GM12878 (cell line): ENCODE measurements around the gene SURF4. TPM values are rescaled to one million over a fixed set of nuclear protein-coding genes. Genes with fewer than 3 reads are reported as not detected.

Experiments
- ATAC-seq: fragments of 200-7000 bp; cut with Tn5 transposase; 3 replicates; pipeline ENCODE4 v1.9.1; 2020; ENCODE audit warnings: mild to moderate bottlenecking, moderate library complexity
- BruUV-seq: library from RNA; stranded (reverse); fragments of 400-500 nt; replicated peaks from 2 replicates; lab custom pipeline; 2021; lab: Mats Ljungman, UMichigan
- CTCF ChIA-PET: fragments of 300-600 bp; sonication (Branson Sonifier 250); formaldehyde crosslinking; extraction: SDS; loops from one replicate; lab custom pipeline; 2021; ENCODE audit warnings: inconsistent platforms; lab: Yijun Ruan, JAX
- POLR2A ChIA-PET: fragments of 350-600 bp; formaldehyde crosslinking; extraction: SDS; loops from one replicate; lab custom pipeline; 2021; ENCODE audit warnings: inconsistent platforms; lab: Charles Lee
- RAD21 ChIA-PET: fragments of 300-600 bp; sonication (Branson Sonifier 250); formaldehyde crosslinking; loops from one replicate; lab custom pipeline; 2023; ENCODE audit warnings: antibody characterized with exemption; ENCODE audit not compliant: unreplicated experiment; lab: Charles Lee
- SMC1A ChIA-PET: fragments of 300-600 bp; sonication (Branson Sonifier 250); formaldehyde crosslinking; loops from one replicate; lab custom pipeline; 2023; ENCODE audit not compliant: unreplicated experiment, uncharacterized antibody; lab: Charles Lee
- DNase-seq: peaks from one replicate; pipeline ENCODE4 v3.0.0-alpha.2; 2011; ENCODE audit warnings: low read depth, low spot score
- FAIRE-seq: peaks from 3 replicates; lab custom pipeline; 2011; peaks lifted over from hg19 to GRCh38; lab: Jason Lieb, UNC
- H2AFZ ChIP-seq: 2 replicates; pipeline ENCODE4 v1.6.0; 2011; ENCODE audit warnings: low read depth, low read length, control low read depth; ENCODE audit not compliant: control insufficient read depth
- H3K27ac ChIP-seq: 2 replicates; pipeline ENCODE4 v1.5.1; 2011; ENCODE audit warnings: control low read depth; ENCODE audit not compliant: control insufficient read depth, insufficient read depth
- H3K27me3 ChIP-seq, 2 experiments: replicated peaks in 1 of 2; 2 replicates each; pipeline versions ENCODE4 v1.6.0 to v1.6.1; 2011; ENCODE audit warnings: low read length in 1 of 2; ENCODE audit not compliant: control insufficient read depth in 2 of 2, insufficient read depth in 2 of 2
- H3K36me3 ChIP-seq, 2 experiments: 2 replicates each; pipeline ENCODE4 v1.5.1; 2011; ENCODE audit warnings: low read length in 1 of 2; ENCODE audit not compliant: control insufficient read depth in 2 of 2, insufficient read depth in 2 of 2
- H3K4me1 ChIP-seq: 2 replicates; pipeline ENCODE4 v1.6.1; 2011; ENCODE audit warnings: mild to moderate bottlenecking, low read length, moderate library complexity, mixed read lengths; ENCODE audit not compliant: control insufficient read depth, insufficient read depth
- H3K4me2 ChIP-seq: 2 replicates; pipeline ENCODE4 v1.6.0; 2011; ENCODE audit warnings: control low read depth; ENCODE audit not compliant: control insufficient read depth, insufficient read depth
- H3K4me3 ChIP-seq: fragments of 200-600 bp; sonication (generic); 2 replicates; pipeline ENCODE4 v1.5.1; 2016
- H3K79me2 ChIP-seq: 2 replicates; pipeline ENCODE4 v1.6.0; 2011; ENCODE audit warnings: low read length; ENCODE audit not compliant: control insufficient read depth, insufficient read depth
- H3K9ac ChIP-seq: 2 replicates; pipeline ENCODE4 v1.8.0; 2011; ENCODE audit warnings: low read length, control low read depth, mixed read lengths; ENCODE audit not compliant: control insufficient read depth, insufficient read depth
- H3K9me3 ChIP-seq: replicated peaks from 3 replicates; pipeline ENCODE4 v1.5.1; 2011; ENCODE audit warnings: mild to moderate bottlenecking, low read length; ENCODE audit not compliant: control insufficient read depth, insufficient read depth
- H4K20me1 ChIP-seq: 2 replicates; pipeline ENCODE4 v1.6.0; 2011; ENCODE audit not compliant: control insufficient read depth, insufficient read depth
- BACH1 ChIP-seq: fragments of 450-650 bp; IDR thresholded peaks from 2 replicates; pipeline ENCODE4 v1.6.1; 2017; ENCODE audit warnings: mild to moderate bottlenecking, borderline replicate concordance
- CHD4 ChIP-seq: fragments of 200-600 bp; sonication (generic); IDR thresholded peaks from 2 replicates; pipeline ENCODE4 v1.6.1; 2016; ENCODE audit warnings: mild to moderate bottlenecking
- HDAC2 ChIP-seq: fragments of 200-600 bp; sonication (generic); IDR thresholded peaks from 2 replicates; pipeline ENCODE4 v1.6.1; 2017
- IKZF2 ChIP-seq, 2 experiments: fragments of 450-650 bp; IDR thresholded peaks; 2 replicates each; pipeline ENCODE4 v1.6.1; 2017; ENCODE audit warnings: mild to moderate bottlenecking in 2 of 2, moderate library complexity in 2 of 2
- IRF4 ChIP-seq: IDR thresholded peaks from 2 replicates; pipeline ENCODE4 v1.6.1; 2011; ENCODE audit warnings: low read depth, low read length
- LARP7 ChIP-seq: fragments of 450-650 bp; IDR thresholded peaks from 2 replicates; pipeline ENCODE4 v1.6.1; 2017; ENCODE audit warnings: mild to moderate bottlenecking
- NFIC ChIP-seq: IDR thresholded peaks from 2 replicates; pipeline ENCODE4 v1.6.1; 2012; ENCODE audit warnings: low read depth, mild to moderate bottlenecking, inconsistent platforms, low read length, moderate library complexity
- NRF1 ChIP-seq: conservative IDR thresholded peaks from 2 replicates; pipeline ENCODE4 v1.6.1; 2011; ENCODE audit warnings: mild to moderate bottlenecking, low read depth, low read length, improper control_type of control experiment
- REST ChIP-seq: IDR thresholded peaks from 2 replicates; pipeline ENCODE4 v1.6.1; 2012; ENCODE audit warnings: mild to moderate bottlenecking, low read depth, low read length
- SP1 ChIP-seq: IDR thresholded peaks from one replicate; pipeline ENCODE4 v1.6.1; 2011; ENCODE audit warnings: low read depth, low read length
- SRF ChIP-seq, 2 experiments: IDR thresholded peaks; 2 replicates each; pipeline ENCODE4 v1.6.1; 2011; ENCODE audit warnings: low read depth in 2 of 2, low read length in 2 of 2, mild to moderate bottlenecking in 1 of 2, moderate library complexity in 1 of 2
- ZSCAN29 ChIP-seq: fragments of 450-650 bp; IDR thresholded peaks from 2 replicates; pipeline ENCODE4 v1.6.1; 2017; ENCODE audit warnings: mild to moderate bottlenecking, moderate library complexity
- WGBS: methylation state at CpG from one replicate; pipeline ENCODE4 v1.1.6; 2016; ENCODE audit warnings: low lambda C conversion rate; ENCODE audit not compliant: insufficient replicate concordance, insufficient coverage; ENCODE audit errors: missing lambda C conversion rate; 5-methylcytosine and 5-hydroxymethylcytosine counted together
- in situ Hi-C: fragments of 300-500 bp; cut with MboI; formaldehyde crosslinking; loops from 9 replicates; pipeline ENCODE4 v1.14.3; 2018; ENCODE audit warnings: mixed read lengths
- intact Hi-C: fragments of 100-400 bp; cut with micrococcal nuclease; formaldehyde crosslinking; loops from one replicate; pipeline ENCODE4 v1.14.2; 2022; ENCODE audit not compliant: unreplicated experiment
- polyA plus RNA-seq, 11 experiments: library from polyadenylated mRNA; depleted of rRNA in 4 of 11; unstranded in 6 of 11; stranded (reverse) in 5 of 11; fragments of >200 nt; fragmentation: Nextera tagmentation in 4 of 11; fragmentation: Illumina TruSeq in 1 of 11; extraction: Ambion mirVana in 4 of 11; extraction: Trizol in 1 of 11; gene quantifications; 1 replicate in 1 of 11; 2 replicates in 10 of 11; pipeline versions ENCODE4 v1.2.1 to v1.2.3, GENCODE V29; 2011 to 2016; ENCODE audit warnings: inconsistent platforms in 2 of 11, missing spikeins in 2 of 11, low read depth in 1 of 11
- total RNA-seq, 4 experiments: library from RNA; depleted of rRNA in 3 of 4; stranded (reverse); fragments of >200 nt in 3 of 4; fragmentation: Illumina TruSeq in 1 of 4; extraction: Trizol in 1 of 4; gene quantifications; 2 replicates each; pipeline versions ENCODE4 v1.2.1 to v1.2.3, GENCODE V29; 2013 to 2021
- TF ChIP-seq, protein P1 (sequence below): fragments of 450-650 bp; IDR thresholded peaks from 2 replicates; pipeline ENCODE4 v1.6.1; 2017; ENCODE audit warnings: low read depth, mild to moderate bottlenecking, moderate library complexity
- TF ChIP-seq, protein P2 (sequence below): fragments of 450-650 bp; IDR thresholded peaks from 2 replicates; pipeline ENCODE4 v1.6.1; 2017; ENCODE audit warnings: mild to moderate bottlenecking
- TF ChIP-seq, protein P3 (sequence below): IDR thresholded peaks from 2 replicates; pipeline ENCODE4 v1.6.1; 2012; ENCODE audit warnings: low read length, inconsistent platforms

SURF4 gene
- total and polyA plus RNA-seq, 10 of the 15 experiments (the other 5 are each of a cell fraction or from before 2014, with no cell fraction given): 6.4 to 134 (median 78.7) TPM

DNA sequence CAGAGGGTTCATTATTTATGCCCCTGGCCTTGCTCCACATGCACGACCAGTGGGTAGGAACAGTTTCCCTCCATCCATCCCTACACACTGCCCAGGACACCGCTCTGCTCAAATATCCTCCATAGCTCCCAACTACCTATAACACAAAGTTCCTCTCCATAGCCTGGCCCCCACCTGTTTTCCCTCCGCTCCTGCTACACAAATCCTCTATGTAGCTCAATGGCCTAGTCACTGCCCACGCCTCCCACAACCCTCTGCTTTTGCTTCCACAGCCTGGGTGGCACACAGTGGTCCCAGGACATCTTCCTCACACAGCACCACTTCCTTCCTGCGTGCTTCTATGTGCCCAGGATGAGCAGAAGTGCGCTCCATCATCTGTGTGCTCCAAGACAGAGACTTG is 21.5 kb upstream of the SURF4 start:
- ATAC-seq: no peak

More for the DNA sequence above, 21.5 kb upstream of the SURF4 start:
- H2AFZ ChIP-seq: no peak overlapping the region
- SMC1A ChIA-PET: no interaction called here
- H3K27ac ChIP-seq: no peak overlapping the region
- intact Hi-C loops (no loop called here), in situ Hi-C loops (no loop called here)
- H3K79me2 ChIP-seq: no peaks in the 10 kb centered on the region
- H3K4me1 ChIP-seq: no peaks in the 10 kb centered on the region
- 41% methylated on average over 6 of the region's 6 CpGs for WGBS
- no peak overlapping the region for H3K4me2 ChIP-seq
- H3K9me3 ChIP-seq: no peaks in the 10 kb centered on the region
- RAD21 ChIA-PET: no interaction called here
- no peak overlapping the region for H3K4me3 ChIP-seq
- no peaks in the 10 kb centered on the region; a peak in 1 of 4 replicates for H3K36me3 ChIP-seq
- TF ChIP-seq IRF4 (no peak), BACH1 (no peak), LARP7 (no peak), HDAC2 (no peak), CHD4 (no peak), ZSCAN29 (no peak), SP1 (no peak), IKZF2 (IDR thresholded peaks at IDR 0.05) (no peak), REST (no peak), NRF1 (no peak), SRF (IDR thresholded peaks at IDR 0.05; ENCODE audit: low read depth in 2 of 2, low read length in 2 of 2) (no peak), NFIC (no peak)
- TF ChIP-seq, protein P1, sequence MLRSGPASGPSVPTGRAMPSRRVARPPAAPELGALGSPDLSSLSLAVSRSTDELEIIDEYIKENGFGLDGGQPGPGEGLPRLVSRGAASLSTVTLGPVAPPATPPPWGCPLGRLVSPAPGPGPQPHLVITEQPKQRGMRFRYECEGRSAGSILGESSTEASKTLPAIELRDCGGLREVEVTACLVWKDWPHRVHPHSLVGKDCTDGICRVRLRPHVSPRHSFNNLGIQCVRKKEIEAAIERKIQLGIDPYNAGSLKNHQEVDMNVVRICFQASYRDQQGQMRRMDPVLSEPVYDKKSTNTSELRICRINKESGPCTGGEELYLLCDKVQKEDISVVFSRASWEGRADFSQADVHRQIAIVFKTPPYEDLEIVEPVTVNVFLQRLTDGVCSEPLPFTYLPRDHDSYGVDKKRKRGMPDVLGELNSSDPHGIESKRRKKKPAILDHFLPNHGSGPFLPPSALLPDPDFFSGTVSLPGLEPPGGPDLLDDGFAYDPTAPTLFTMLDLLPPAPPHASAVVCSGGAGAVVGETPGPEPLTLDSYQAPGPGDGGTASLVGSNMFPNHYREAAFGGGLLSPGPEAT: no peak
- TF ChIP-seq, protein P2, sequence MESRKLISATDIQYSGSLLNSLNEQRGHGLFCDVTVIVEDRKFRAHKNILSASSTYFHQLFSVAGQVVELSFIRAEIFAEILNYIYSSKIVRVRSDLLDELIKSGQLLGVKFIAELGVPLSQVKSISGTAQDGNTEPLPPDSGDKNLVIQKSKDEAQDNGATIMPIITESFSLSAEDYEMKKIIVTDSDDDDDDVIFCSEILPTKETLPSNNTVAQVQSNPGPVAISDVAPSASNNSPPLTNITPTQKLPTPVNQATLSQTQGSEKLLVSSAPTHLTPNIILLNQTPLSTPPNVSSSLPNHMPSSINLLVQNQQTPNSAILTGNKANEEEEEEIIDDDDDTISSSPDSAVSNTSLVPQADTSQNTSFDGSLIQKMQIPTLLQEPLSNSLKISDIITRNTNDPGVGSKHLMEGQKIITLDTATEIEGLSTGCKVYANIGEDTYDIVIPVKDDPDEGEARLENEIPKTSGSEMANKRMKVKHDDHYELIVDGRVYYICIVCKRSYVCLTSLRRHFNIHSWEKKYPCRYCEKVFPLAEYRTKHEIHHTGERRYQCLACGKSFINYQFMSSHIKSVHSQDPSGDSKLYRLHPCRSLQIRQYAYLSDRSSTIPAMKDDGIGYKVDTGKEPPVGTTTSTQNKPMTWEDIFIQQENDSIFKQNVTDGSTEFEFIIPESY: no peak
- TF ChIP-seq, protein P3, sequence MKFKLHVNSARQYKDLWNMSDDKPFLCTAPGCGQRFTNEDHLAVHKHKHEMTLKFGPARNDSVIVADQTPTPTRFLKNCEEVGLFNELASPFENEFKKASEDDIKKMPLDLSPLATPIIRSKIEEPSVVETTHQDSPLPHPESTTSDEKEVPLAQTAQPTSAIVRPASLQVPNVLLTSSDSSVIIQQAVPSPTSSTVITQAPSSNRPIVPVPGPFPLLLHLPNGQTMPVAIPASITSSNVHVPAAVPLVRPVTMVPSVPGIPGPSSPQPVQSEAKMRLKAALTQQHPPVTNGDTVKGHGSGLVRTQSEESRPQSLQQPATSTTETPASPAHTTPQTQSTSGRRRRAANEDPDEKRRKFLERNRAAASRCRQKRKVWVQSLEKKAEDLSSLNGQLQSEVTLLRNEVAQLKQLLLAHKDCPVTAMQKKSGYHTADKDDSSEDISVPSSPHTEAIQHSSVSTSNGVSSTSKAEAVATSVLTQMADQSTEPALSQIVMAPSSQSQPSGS: no peak
- H3K27me3 ChIP-seq: no peaks in the 10 kb centered on the region
- CTCF ChIA-PET: interaction anchor here (0.6 to 3.2 kb wide), 2 partner anchors 40 to 326 kb away, joined by 5 to 13 read pairs; no protein-coding TSS in a partner anchor
- no peaks in the 10 kb centered on the region for H4K20me1 ChIP-seq
- POLR2A ChIA-PET: no interaction called here
- FAIRE-seq (no peak), DNase-seq (no peak)
- H3K9ac ChIP-seq: no peak overlapping the region
- no TSS peak for BruUV-seq
